HepG2 (cell line): Measurements from ENCODE around the gene ANLN. TPM values are rescaled to one million over a fixed set of nuclear protein-coding genes. Genes with fewer than 3 reads are reported as not detected.
"Not testable (repeated sequence)": the region's sequence is repeated elsewhere in the genome, so short reads cannot be mapped to it uniquely, and the experiment has no call there.

Experiments
- ATAC-seq: fragments of 200-7000 bp; cut with Tn5 transposase; 3 replicates; pipeline ENCODE4 v1.9.1; 2020; ENCODE audit warnings: mild to moderate bottlenecking, moderate library complexity
- BruUV-seq: library from RNA; stranded (reverse); fragments of 400-500 nt; replicated peaks from 2 replicates; lab custom pipeline; 2021; lab: Mats Ljungman, UMichigan
- CTCF ChIA-PET: fragments of 300-600 bp; formaldehyde crosslinking; extraction: SDS; loops from one replicate; lab custom pipeline; 2021; ENCODE audit warnings: low total read pairs, inconsistent platforms, low intra/inter-chr PET ratio; lab: Yijun Ruan, JAX
- POLR2A ChIA-PET: fragments of 350-600 bp; sonication (Branson Sonifier 250); formaldehyde crosslinking; loops from one replicate; lab custom pipeline; 2020; ENCODE audit warnings: antibody characterized with exemption, inconsistent platforms; lab: Yijun Ruan, JAX
- DNase-seq: peaks from one replicate; pipeline ENCODE4 v3.0.0-alpha.2; 2015; ENCODE audit warnings: low spot score
- FAIRE-seq: peaks from 3 replicates; lab custom pipeline; 2011; peaks lifted over from hg19 to GRCh38; lab: Jason Lieb, UNC
- H2AFZ ChIP-seq: one replicate; pipeline ENCODE4 v1.6.1; 2011; ENCODE audit warnings: low read length, inconsistent platforms
- H3K27ac ChIP-seq: fragments of 300-600 bp; 3 replicates; pipeline ENCODE4 v1.8.0; 2011; ENCODE audit warnings: mixed run types, mild to moderate bottlenecking, mixed read lengths, low read length, inconsistent platforms; ENCODE audit not compliant: insufficient read depth; ENCODE audit errors: extremely low read length
- H3K27me3 ChIP-seq, 2 experiments: fragments of 200-600 bp in 1 of 2; 2 replicates in 1 of 2; 3 replicates in 1 of 2; pipeline versions ENCODE4 v1.6.0 to v1.8.0; 2011; ENCODE audit warnings: low read length in 2 of 2, mild to moderate bottlenecking in 2 of 2, moderate library complexity in 2 of 2, inconsistent platforms in 1 of 2; ENCODE audit not compliant: insufficient read depth in 2 of 2, control insufficient read depth in 1 of 2
- H3K36me3 ChIP-seq, 2 experiments: fragments of 200-600 bp in 1 of 2; replicated peaks in 1 of 2; 2 replicates in 1 of 2; 3 replicates in 1 of 2; pipeline versions ENCODE4 v1.5.1 to v1.8.0; 2011; ENCODE audit warnings: low read length in 2 of 2, inconsistent platforms in 1 of 2; ENCODE audit not compliant: insufficient read depth in 2 of 2, control insufficient read depth in 1 of 2
- H3K4me1 ChIP-seq: 2 replicates; pipeline ENCODE4 v1.5.1; 2012; ENCODE audit warnings: low read length, inconsistent platforms; ENCODE audit not compliant: insufficient read depth
- H3K4me2 ChIP-seq: 2 replicates; pipeline ENCODE4 v1.6.0; 2011; ENCODE audit warnings: low read depth, low read length, inconsistent platforms
- H3K4me3 ChIP-seq, 3 experiments: fragments of 200-600 bp in 1 of 3; sonication (generic), shearing (Covaris generic) in 1 of 3; replicated peaks in 1 of 3; 2 replicates each; pipeline ENCODE4 v1.5.1; 2011 to 2016; ENCODE audit warnings: low read length in 3 of 3, inconsistent platforms in 2 of 3, low read depth in 2 of 3, mild to moderate bottlenecking in 2 of 3, control low read depth in 1 of 3, mixed read lengths in 1 of 3; ENCODE audit not compliant: insufficient read depth in 1 of 3
- H3K79me2 ChIP-seq: one replicate; pipeline ENCODE4 v1.6.1; 2011; ENCODE audit warnings: low read length, inconsistent platforms; ENCODE audit not compliant: insufficient read depth
- H3K9ac ChIP-seq: 2 replicates; pipeline ENCODE4 v1.6.0; 2011; ENCODE audit warnings: mild to moderate bottlenecking, low read depth, low read length, inconsistent platforms; ENCODE audit not compliant: insufficient read depth
- H3K9me3 ChIP-seq: 2 replicates; pipeline ENCODE4 v1.5.1; 2012; ENCODE audit warnings: mild to moderate bottlenecking, low read length
- H4K20me1 ChIP-seq: 2 replicates; pipeline ENCODE4 v1.6.0; 2011; ENCODE audit warnings: inconsistent platforms, mild to moderate bottlenecking, low read length, moderate library complexity; ENCODE audit not compliant: insufficient read depth
- CCAR2 ChIP-seq: fragments of 200-400 bp; formaldehyde crosslinking; optimal IDR thresholded peaks from 2 replicates; pipeline ENCODE3; 2018; ENCODE audit warnings: low read depth, mild to moderate bottlenecking, low read length, moderate library complexity
- JUN ChIP-seq: sonication (generic); formaldehyde crosslinking; IDR thresholded peaks from 2 replicates; pipeline ENCODE4 v1.4.0; 2020; ENCODE audit warnings: mild to moderate bottlenecking, missing genetic modification reagents
- ONECUT2 ChIP-seq: sonication (generic); formaldehyde crosslinking; IDR thresholded peaks from 2 replicates; pipeline ENCODE4 v1.4.0; 2020; ENCODE audit warnings: missing genetic modification reagents
- ZFP41 ChIP-seq: sonication (generic); formaldehyde crosslinking; IDR thresholded peaks from 2 replicates; pipeline ENCODE4 v1.4.0; 2020; ENCODE audit warnings: mild to moderate bottlenecking, missing genetic modification reagents, borderline replicate concordance
- ZNF275 ChIP-seq: sonication (generic); formaldehyde crosslinking; IDR thresholded peaks from 2 replicates; pipeline ENCODE4 v1.8.0; 2022; ENCODE audit warnings: missing genetic modification reagents, mild to moderate bottlenecking, inconsistent platforms, borderline replicate concordance
- ZNF652 ChIP-seq: IDR thresholded peaks from 2 replicates; pipeline ENCODE4 v1.6.1; 2016; ENCODE audit warnings: low read depth, borderline replicate concordance
- ZNF879 ChIP-seq: sonication (generic); formaldehyde crosslinking; IDR thresholded peaks from 2 replicates; pipeline ENCODE4 v1.8.1; 2023; ENCODE audit warnings: missing genetic modification reagents
- WGBS: methylation state at CpG from one replicate; pipeline ENCODE4 v1.1.6; 2017; ENCODE audit warnings: low lambda C conversion rate; 5-methylcytosine and 5-hydroxymethylcytosine counted together
- in situ Hi-C: cut with HindIII; loops from 2 replicates; pipeline ENCODE4 v1.10.0; 2017; ENCODE audit warnings: low pct_unique_long_range_greater_than_20kb; ENCODE audit not compliant: extremely low pct_ligation_motif_present
- intact Hi-C: fragments of 100-400 bp; cut with micrococcal nuclease; formaldehyde crosslinking; loops from one replicate; pipeline ENCODE4 v1.10.0; 2022; ENCODE audit not compliant: unreplicated experiment
- polyA plus RNA-seq, 8 experiments: library from polyadenylated mRNA; depleted of rRNA in 3 of 8; stranded (reverse) in 7 of 8; unstranded in 1 of 8; fragments of >200 nt; fragmentation: Illumina TruSeq in 4 of 8; extraction: Trizol in 4 of 8; gene quantifications; 2 replicates each; pipeline versions ENCODE4 v1.2.1 to v1.2.3, GENCODE V29; 2011 to 2016; ENCODE audit warnings: low read depth in 4 of 8, missing spikeins in 1 of 8, mixed read lengths in 1 of 8; ENCODE audit not compliant: insufficient read depth in 1 of 8
- total RNA-seq, 5 experiments: library from RNA; depleted of rRNA; stranded (reverse); fragments of >200 nt; fragmentation: Illumina TruSeq; extraction: Trizol; gene quantifications; 2 replicates each; pipeline ENCODE4 v1.2.3, GENCODE V29; 2016; ENCODE audit warnings: low read depth in 1 of 5

Gene ANLN
- total and polyA plus RNA-seq, 2 of the 13 experiments (the other 11 are each of a cell fraction or from before 2014, with no cell fraction given) = 20.0 to 72.0 TPM

GRCh38 chr7:36464271-36464670 lies 74.6 kb downstream of the ANLN start:
- Histone ChIP-seq H3K79me2 (no peaks in the 10 kb centered on the region), H3K9me3 (no peaks in the 10 kb centered on the region), H3K4me2 (no peak overlapping the region), H3K4me1 (peaks cover 12% of the 10 kb centered on the region), H4K20me1 (no peaks in the 10 kb centered on the region)
- in situ Hi-C loops = loop anchor here (25.0 kb wide), 1 partner anchor 498 kb away; no protein-coding TSS in a partner anchor
- WGBS = 28% methylated on average over 3 of the region's 3 CpGs
- no peak for ATAC-seq
- TF ChIP-seq ZNF879 = no peak
- TF ChIP-seq ONECUT2 = no peak
- no peak for TF ChIP-seq ZFP41 (CRISPR knock-in tag)
- no peak for TF ChIP-seq ZNF275 (CRISPR knock-in tag)
- TF ChIP-seq ZNF652 (CRISPR knock-in tag) = no peak
- TF ChIP-seq JUN (CRISPR knock-in tag) = no peak
- TF ChIP-seq CCAR2 = no peak
- TF ChIP-seq, all 625 proteins: peak for 0
- Histone ChIP-seq H3K4me3 (no peak overlapping the region), H3K9ac (no peak overlapping the region), H3K27ac (no peak overlapping the region), H3K27me3 (no peaks in the 10 kb centered on the region), H2AFZ (no peak overlapping the region), H3K36me3 (no peaks in the 10 kb centered on the region)
- no peak for FAIRE-seq
- ChIA-PET CTCF (no interaction called here), POLR2A (no interaction called here)
- no TSS peak for BruUV-seq
- DNase-seq = no peak
- intact Hi-C loops = no loop called here

GRCh38 chr7:36466001-36466400 lies 76.3 kb downstream of the ANLN start:
- POLR2A ChIA-PET = not testable (repeated sequence)

More at GRCh38 chr7:36466001-36466400, 76.3 kb downstream of the ANLN start:
- FAIRE-seq, H3K36me3 ChIP-seq, H3K4me2 ChIP-seq, H3K79me2 ChIP-seq, H4K20me1 ChIP-seq, intact Hi-C loops, H2AFZ ChIP-seq, BruUV-seq, H3K9me3 ChIP-seq, H3K4me1 ChIP-seq, H3K27me3 ChIP-seq, H3K4me3 ChIP-seq, H3K9ac ChIP-seq, DNase-seq, ATAC-seq, CTCF ChIA-PET, H3K27ac ChIP-seq: not testable (repeated sequence)
- in situ Hi-C loops = loop anchor here (25.0 kb wide), 1 partner anchor 496 kb away; no protein-coding TSS in a partner anchor
- 39% methylated on average over 5 of the region's 5 CpGs for WGBS
